K562 (cell line): ENCODE results near the gene MAGI1. TPM values are rescaled to one million over a fixed set of nuclear protein-coding genes. Genes with fewer than 3 reads are reported as not detected.

Source experiments
- ATAC-seq: fragments of 200-7000 bp; cut with Tn5 transposase; 3 replicates; pipeline ENCODE4 v1.9.1; 2020; ENCODE audit warnings: moderate library complexity
- BruUV-seq: library from RNA; stranded (reverse); fragments of 400-500 nt; replicated peaks from 2 replicates; lab custom pipeline; 2021; lab: Mats Ljungman, UMichigan
- CTCF ChIA-PET: fragments of 300-600 bp; formaldehyde crosslinking; extraction: SDS; loops from one replicate; lab custom pipeline; 2021; ENCODE audit warnings: low intra/inter-chr PET ratio; lab: Yijun Ruan, JAX
- POLR2A ChIA-PET: fragments of 300-600, 350-650 bp; sonication (Branson Sonifier 250); formaldehyde crosslinking; extraction: SDS; loops from one replicate; lab custom pipeline; 2021; ENCODE audit warnings: antibody characterized with exemption, inconsistent platforms; lab: Yijun Ruan, JAX
- DNase-seq, 4 experiments: peaks; one replicate each; pipeline versions ENCODE4 v3.0.0 to v3.0.0-alpha.2; 2011 to 2018; ENCODE audit warnings: low spot score in 3 of 4, mixed read lengths in 3 of 4; ENCODE audit errors: extremely low read depth in 1 of 4
- FAIRE-seq: peaks from 2 replicates; lab custom pipeline; 2011; peaks lifted over from hg19 to GRCh38; lab: Jason Lieb, UNC
- H2AFZ ChIP-seq: 2 replicates; pipeline ENCODE4 v1.6.0; 2011; ENCODE audit warnings: low read depth, low read length, control low read depth, inconsistent platforms
- H3K27ac ChIP-seq: fragments of 200-600 bp; 3 replicates; pipeline ENCODE4 v1.8.0; 2011; ENCODE audit warnings: low read depth, mild to moderate bottlenecking, control low read depth, inconsistent platforms, low read length, moderate library complexity, mixed read lengths; ENCODE audit errors: extremely low read depth
- H3K27me3 ChIP-seq, 2 experiments: fragments of 300-600 bp in 1 of 2; 2 replicates in 1 of 2; 3 replicates in 1 of 2; pipeline versions ENCODE4 v1.6.0 to v1.8.0; 2011; ENCODE audit warnings: inconsistent platforms in 2 of 2, low read length in 2 of 2, mild to moderate bottlenecking in 1 of 2, mixed read lengths in 1 of 2, moderate library complexity in 1 of 2; ENCODE audit not compliant: control insufficient read depth in 2 of 2, insufficient read depth in 2 of 2
- H3K36me3 ChIP-seq: fragments of 300-600 bp; 3 replicates; pipeline ENCODE4 v1.8.0; 2011; ENCODE audit warnings: mild to moderate bottlenecking, low read length, inconsistent platforms; ENCODE audit not compliant: control insufficient read depth, insufficient read depth
- H3K4me1 ChIP-seq, 2 experiments: fragments of 200-600 bp in 1 of 2; replicated peaks in 1 of 2; 2 replicates in 1 of 2; 3 replicates in 1 of 2; pipeline versions ENCODE4 v1.5.1 to v1.8.0; 2011; ENCODE audit warnings: inconsistent platforms in 2 of 2, low read length in 2 of 2, mild to moderate bottlenecking in 1 of 2, mixed read lengths in 1 of 2, moderate library complexity in 1 of 2; ENCODE audit not compliant: control insufficient read depth in 2 of 2, insufficient read depth in 2 of 2
- H3K4me2 ChIP-seq: 2 replicates; pipeline ENCODE4 v1.6.1; 2011; ENCODE audit warnings: low read length, control low read depth, inconsistent platforms, mixed read lengths; ENCODE audit not compliant: insufficient read depth
- H3K4me3 ChIP-seq: fragments of 200-600 bp; sonication (generic), shearing (Covaris generic); 2 replicates; pipeline ENCODE4 v1.5.1; 2016; ENCODE audit warnings: control low read depth, inconsistent platforms
- H3K79me2 ChIP-seq: fragments of 200-600 bp; 3 replicates; pipeline ENCODE4 v1.8.0; 2011; ENCODE audit warnings: low read length, inconsistent platforms; ENCODE audit not compliant: control insufficient read depth, insufficient read depth
- H3K9ac ChIP-seq, 2 experiments: 2 replicates each; pipeline versions ENCODE4 v1.6.0 to v1.6.1; 2011; ENCODE audit warnings: low read depth in 2 of 2, low read length in 2 of 2, control low read depth in 1 of 2, inconsistent platforms in 1 of 2, mild to moderate bottlenecking in 1 of 2, mixed read lengths in 1 of 2; ENCODE audit not compliant: insufficient read depth in 1 of 2
- H3K9me1 ChIP-seq: one replicate; pipeline ENCODE4 v1.6.0; 2011; ENCODE audit warnings: inconsistent platforms, mild to moderate bottlenecking, low read length, moderate library complexity; ENCODE audit not compliant: control insufficient read depth, insufficient read depth
- H3K9me3 ChIP-seq: replicated peaks from 2 replicates; pipeline ENCODE4 v1.5.1; 2011; ENCODE audit warnings: low read depth, low read length, inconsistent platforms; ENCODE audit not compliant: control insufficient read depth, insufficient read depth
- H4K20me1 ChIP-seq: replicated peaks from 2 replicates; pipeline ENCODE4 v1.6.1; 2011; ENCODE audit warnings: low read length, inconsistent platforms, mixed read lengths; ENCODE audit not compliant: control insufficient read depth, insufficient read depth
- HNRNPUL1 ChIP-seq: fragments of 200-400 bp; formaldehyde crosslinking; IDR thresholded peaks from 2 replicates; pipeline ENCODE4 v1.6.1; 2017; ENCODE audit warnings: low read length
- IFI16 ChIP-seq: fragments of 250-450 bp; sonication (Bioruptor Pico); IDR thresholded peaks from 2 replicates; pipeline ENCODE4 v2.1.2; 2022; ENCODE audit warnings: mild to moderate bottlenecking, inconsistent platforms
- NRF1 ChIP-seq, 2 experiments: fragments of 450-650 bp; IDR thresholded peaks in 1 of 2; conservative IDR thresholded peaks in 1 of 2; 2 replicates each; pipeline ENCODE4 v1.6.1; 2014; ENCODE audit warnings: mild to moderate bottlenecking in 2 of 2
- RHOXF2B ChIP-seq: fragments of 250-450 bp; sonication (Bioruptor Pico); conservative IDR thresholded peaks from 2 replicates; pipeline ENCODE4 v1.5.1; 2021
- ZBTB5 ChIP-seq: fragments of 450-650 bp; IDR thresholded peaks from 2 replicates; pipeline ENCODE4 v1.6.1; 2017; ENCODE audit warnings: antibody characterized with exemption
- WGBS: fragments of 100-300 bp; shearing (Covaris generic); methylation state at CpG from one replicate; pipeline ENCODE4 v1.1.6; 2016; ENCODE audit warnings: low coverage, mixed read lengths; ENCODE audit not compliant: insufficient coverage; ENCODE audit errors: missing lambda C conversion rate; 5-methylcytosine and 5-hydroxymethylcytosine counted together
- in situ Hi-C: fragments of 300-500 bp; cut with MboI; formaldehyde crosslinking; loops from 4 replicates; pipeline ENCODE4 v1.15.0; 2018; ENCODE audit warnings: inconsistent platforms, mixed read lengths
- intact Hi-C: fragments of 100-400 bp; cut with micrococcal nuclease; formaldehyde crosslinking; loops from 2 replicates; pipeline ENCODE4 v1.14.2; 2022
- polyA plus RNA-seq, 8 experiments: library from polyadenylated mRNA; depleted of rRNA in 4 of 8; stranded (reverse) in 5 of 8; unstranded in 3 of 8; fragments of >200 nt; fragmentation: Nextera tagmentation in 2 of 8; fragmentation: Illumina TruSeq in 1 of 8; extraction: Ambion mirVana in 2 of 8; extraction: Trizol in 1 of 8; gene quantifications; 2 replicates each; pipeline versions ENCODE4 v1.2.1 to v1.2.3, GENCODE V29; 2011 to 2014; ENCODE audit warnings: inconsistent platforms in 1 of 8, missing spikeins in 1 of 8
- total RNA-seq, 7 experiments: library from RNA; depleted of rRNA in 6 of 7; stranded (reverse); fragments of >200 nt in 6 of 7; fragmentation: Illumina TruSeq in 2 of 7; extraction: Trizol in 2 of 7; gene quantifications; 2 replicates each; pipeline versions ENCODE4 v1.2.1 to v1.2.3, GENCODE V29; 2011 to 2021; ENCODE audit warnings: low replicate concordance in 1 of 7

Gene MAGI1
- total and polyA plus RNA-seq, 9 of the 15 experiments (the other 6 are each of a cell fraction or from before 2014, with no cell fraction given) = 7.8 to 59.4 (median 43.2) TPM

- ChIA-PET POLR2A (no interaction called here), CTCF (no interaction called here)
- H3K79me2 ChIP-seq = no peaks in the 10 kb centered on the region
- no peaks in the 10 kb centered on the region for H3K9me3 ChIP-seq
- no peak for DNase-seq
- no peak for ATAC-seq
- no peaks in the 10 kb centered on the region for H3K4me1 ChIP-seq
- TF ChIP-seq HNRNPUL1 (no peak), ZBTB5 (no peak), IFI16 (CRISPR knock-in tag) (no peak), NRF1 (conservative IDR thresholded peaks at IDR 0.05 in 1 of 2, IDR thresholded peaks at IDR 0.05 in 1 of 2) (no peak), RHOXF2B (CRISPR knock-in tag) (no peak)
- H3K4me2 ChIP-seq = no peak overlapping the region
- H3K36me3 ChIP-seq = no peaks in the 10 kb centered on the region
- in situ Hi-C loops = no loop called here
- H4K20me1 ChIP-seq = no peaks in the 10 kb centered on the region
- H3K4me3 ChIP-seq = no peak overlapping the region
- no TSS peak for BruUV-seq
- no peak overlapping the region for H3K9ac ChIP-seq
- WGBS = 0% methylated on average over 2 of the region's 2 CpGs
- H3K9me1 ChIP-seq = no peaks in the 10 kb centered on the region
- intact Hi-C loops = no loop called here
- no peak for FAIRE-seq
- H2AFZ ChIP-seq = no peak overlapping the region
- H3K27me3 ChIP-seq = no peaks in the 10 kb centered on the region
- H3K27ac ChIP-seq = no peak overlapping the region
These were observed 144.6 kb downstream of the MAGI1 start for GRCh38 chr3:65894126-65894525.
